ENCODE measurements around the gene ZNF579.
"Not testable (repeated sequence)": the region's sequence is repeated elsewhere in the genome, so short reads cannot be mapped to it uniquely, and the experiment has no call there.

The ZNF579 gene

DNA sequence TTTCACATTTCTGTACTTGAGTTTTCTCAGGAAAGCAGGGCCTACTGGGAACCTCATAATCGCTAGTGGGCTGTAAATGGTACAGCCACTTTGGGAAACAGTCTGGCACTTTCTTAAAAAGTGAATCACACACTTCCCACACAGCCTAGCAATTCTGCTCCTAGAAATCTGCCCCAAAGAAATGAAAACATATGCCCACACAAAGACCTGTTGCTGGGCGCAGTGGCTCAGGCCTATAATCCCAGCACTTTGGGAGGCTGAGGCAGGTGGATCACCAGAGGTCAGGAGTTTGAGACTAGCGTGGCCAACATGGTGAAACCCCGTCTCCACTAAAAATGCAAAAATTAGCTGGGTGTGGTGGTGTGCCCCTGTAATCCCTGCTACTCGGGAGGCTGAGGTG is 11.2 kb downstream of the ZNF579 start:
- not testable (repeated sequence) for DNase-seq

DNA sequence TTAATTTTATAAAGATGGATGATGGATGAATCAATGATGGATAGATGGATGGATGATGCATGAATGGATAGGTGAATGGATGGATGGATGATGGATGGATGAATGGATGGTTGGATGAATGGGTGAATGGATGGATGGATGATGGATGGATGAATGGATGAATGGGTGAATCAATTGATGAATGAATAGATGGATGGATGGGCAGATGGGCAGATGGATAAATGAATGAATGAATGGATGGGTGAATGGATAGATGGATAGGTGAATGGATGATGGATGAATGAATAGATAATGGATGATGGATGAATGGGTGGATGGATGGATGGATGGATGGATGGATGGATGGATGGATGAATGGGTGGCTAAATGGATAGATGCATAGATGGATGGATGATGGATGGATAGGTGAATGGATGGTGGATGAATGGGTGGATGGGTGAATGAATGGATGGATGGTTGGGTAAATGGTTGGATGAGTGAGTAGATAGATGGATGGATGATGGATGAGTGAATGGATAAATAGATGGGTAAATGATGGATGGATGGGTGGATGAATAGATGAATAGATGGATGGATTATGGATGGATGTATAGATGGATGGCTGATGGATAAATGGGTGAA is 12.8 kb downstream of the ZNF579 start:
- DNase-seq: no peak

- no peak for DNase-seq
Measured at GRCh38 chr19:55566823-55567222, 13.8 kb downstream of the ZNF579 start.

- peak; percentile 34 for DNase-seq
Measured at GRCh38 chr19:55563261-55563690, 17.4 kb downstream of the ZNF579 start.

DNA sequence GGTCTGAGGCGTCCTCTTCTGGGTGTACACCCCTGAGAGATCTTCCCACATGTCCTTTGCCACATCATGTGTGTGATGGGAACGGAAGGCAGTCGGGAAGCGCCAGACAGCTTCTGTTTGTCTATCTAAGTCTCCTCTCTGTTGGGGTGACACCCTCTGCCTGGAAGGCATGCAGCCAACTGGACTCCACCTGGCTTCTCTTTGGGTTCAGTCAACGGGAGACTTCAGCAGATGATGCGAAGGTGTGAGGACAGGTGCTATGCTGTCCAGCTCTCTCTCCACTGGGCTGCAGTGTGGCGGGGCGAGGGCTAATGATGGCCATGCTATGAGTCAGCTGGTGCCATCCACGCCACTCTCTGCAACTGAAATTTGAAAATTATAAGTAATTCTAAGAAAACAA is 21.0 kb downstream of the ZNF579 start:
- DNase-seq: no peak

GRCh38 chr19:55554741-55555152 is 25.9 kb downstream of the ZNF579 start:
- no peak for DNase-seq

- DNase-seq: no peak
Measured at GRCh38 chr19:55554302-55554701, 26.3 kb downstream of the ZNF579 start.

GRCh38 chr19:55553217-55554182 is 27.1 kb downstream of the ZNF579 start:
- no peak for DNase-seq

DNA sequence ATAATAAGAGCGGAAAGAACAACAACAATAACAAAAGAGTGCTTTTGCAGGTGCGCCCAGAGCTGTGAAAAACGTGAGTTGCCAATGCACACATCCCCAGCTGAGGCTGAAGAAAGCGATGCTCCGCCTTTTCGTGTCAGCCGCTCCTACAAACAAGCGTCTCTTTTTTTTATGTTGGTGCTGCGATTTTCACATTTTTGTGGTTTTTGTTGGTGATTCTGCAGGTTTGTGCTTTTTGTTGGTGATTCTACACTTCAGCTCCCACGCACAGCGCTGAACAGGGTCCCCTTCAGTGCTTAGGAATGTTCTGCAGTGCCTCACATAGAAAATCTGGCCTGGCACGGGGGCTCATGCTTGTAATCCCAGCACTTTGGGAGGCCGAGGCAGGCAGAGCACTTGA is 28.0 kb downstream of the ZNF579 start:
- no peak for DNase-seq

DNA sequence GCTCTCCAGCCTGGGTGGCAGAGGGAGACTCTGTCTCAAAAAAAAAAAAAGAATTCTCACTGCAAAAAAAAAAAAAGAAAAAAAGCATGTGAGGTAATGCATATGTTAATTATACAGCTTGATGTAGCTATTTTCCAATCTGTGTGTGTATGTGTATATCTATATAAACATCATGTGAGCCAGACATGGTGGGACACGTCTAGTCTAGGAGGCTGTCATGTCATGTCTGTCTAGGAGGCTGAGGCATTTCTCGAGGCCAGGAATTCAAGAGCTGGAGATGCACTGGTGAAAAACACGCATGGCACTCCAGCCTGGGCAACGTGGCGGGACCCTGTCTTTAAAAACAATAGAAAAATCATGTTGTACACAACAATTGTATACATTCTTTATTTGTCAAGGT is 28.4 kb downstream of the ZNF579 start:
- no peak for DNase-seq

- DNase-seq: no peak
Measured at GRCh38 chr19:55550321-55550650, 30.4 kb downstream of the ZNF579 start.

DNA sequence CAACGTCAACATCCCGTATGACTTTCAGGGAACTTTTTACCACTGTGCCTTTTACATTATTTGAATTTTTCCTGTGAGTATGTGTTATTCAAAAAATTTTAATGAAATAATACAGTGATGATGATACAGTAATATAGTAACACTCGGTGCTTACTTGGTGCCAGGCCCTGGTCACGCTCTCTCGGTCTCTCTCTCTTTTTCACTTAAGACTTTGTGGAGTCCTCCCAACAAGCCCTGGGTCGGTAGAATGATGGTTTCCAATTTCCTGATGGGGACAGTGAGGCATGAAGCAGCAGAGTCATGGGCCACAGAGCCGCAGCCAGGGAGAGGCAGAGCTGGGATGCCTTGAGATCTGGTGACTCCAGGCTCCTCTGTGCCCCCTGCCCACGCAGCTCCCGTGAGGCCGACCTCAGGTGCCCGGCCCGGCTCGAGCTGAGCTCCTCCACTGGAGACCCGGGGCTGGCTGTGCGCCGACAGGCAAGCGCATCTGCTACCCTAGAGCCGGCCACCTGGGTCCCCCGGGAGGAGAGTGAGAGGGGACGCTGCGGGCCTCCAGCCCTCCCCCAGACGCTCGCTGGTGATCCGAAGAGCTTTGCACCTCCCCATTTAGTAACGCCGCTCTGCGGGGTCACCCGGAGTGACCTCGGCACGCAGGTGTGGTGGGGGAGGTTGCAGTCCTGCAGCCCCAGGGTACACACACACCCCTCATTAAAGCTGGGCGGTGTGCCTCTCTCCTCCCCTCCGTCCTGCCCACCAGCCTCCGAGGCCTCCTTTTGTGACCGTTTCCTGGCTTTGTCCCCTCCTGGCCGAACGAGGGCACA is 30.9 kb downstream of the ZNF579 start:
- DNase-seq: peak; percentile 85

- no peak for DNase-seq
Measured at GRCh38 chr19:55546822-55547614, 33.6 kb downstream of the ZNF579 start.

DNA sequence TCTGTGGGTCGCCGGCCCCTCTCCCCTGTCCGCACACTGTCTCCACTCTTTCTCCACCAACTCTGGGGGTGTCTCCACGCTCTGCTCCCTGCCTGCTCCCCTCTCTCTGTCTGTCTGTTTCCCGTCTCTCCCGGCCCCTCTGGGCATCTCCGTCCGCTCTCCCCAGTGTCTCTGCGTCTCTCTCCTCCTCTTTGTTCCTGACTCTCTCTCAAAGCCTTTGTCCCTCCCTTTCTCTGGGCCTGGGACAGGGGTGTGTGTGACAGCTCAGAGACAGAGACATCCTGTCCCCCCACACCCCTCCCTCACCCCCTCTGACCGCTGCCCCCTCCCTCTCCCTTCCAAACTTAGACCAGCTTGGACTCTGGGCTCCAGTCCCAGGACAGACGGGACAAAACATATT is 34.6 kb downstream of the ZNF579 start:
- DNase-seq: no peak

DNA sequence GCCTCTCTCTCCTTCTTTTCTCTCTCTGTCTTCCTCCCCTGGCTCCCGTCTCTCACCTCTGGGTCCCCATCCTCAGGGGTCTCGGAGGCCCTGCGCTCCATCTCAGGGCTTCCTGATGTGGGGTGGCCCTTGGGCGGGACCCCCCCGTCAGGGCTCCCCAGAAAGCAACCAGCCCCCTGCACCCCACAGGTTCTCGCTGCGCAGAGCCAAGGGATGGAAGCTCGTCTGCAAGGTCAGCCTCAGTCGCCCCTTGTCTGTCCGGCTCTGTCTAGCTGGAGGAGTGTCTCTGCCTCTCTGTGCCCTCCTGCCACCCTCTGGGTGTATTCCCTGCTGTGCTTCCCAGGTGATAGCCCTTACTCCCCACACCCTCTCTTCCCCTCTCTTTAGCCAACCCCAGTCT is 35.2 kb downstream of the ZNF579 start, which contains the start of gene SBK3:
Gene SBK3 (minus strand): TSS at position 101 of the 400 bp plus-strand sequence. CDS start 0 bp downstream, at position 101.
- DNase-seq: no peak

GRCh38 chr19:55544776-55545439 is 35.7 kb downstream of the ZNF579 start:
- DNase-seq: no peak

DNA sequence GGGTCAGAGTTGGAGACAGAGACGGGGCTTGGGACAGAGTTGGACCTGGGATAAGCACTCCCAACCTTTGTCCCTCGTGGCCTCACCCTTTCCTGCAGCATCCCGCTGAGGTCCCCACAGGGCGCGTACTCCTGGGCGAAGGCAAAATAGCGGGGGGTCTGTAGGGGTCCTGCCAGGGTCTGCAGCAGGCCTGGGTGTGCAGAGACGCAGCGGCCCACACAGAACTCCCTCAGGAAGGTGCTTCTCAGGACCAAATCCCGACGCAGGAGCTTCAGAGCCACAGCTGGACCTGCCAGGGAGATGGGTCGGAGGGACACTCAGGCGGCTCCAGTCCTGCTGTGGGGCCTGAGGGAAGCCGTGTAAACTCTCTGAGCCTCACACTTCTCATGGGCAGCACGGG is 36.6 kb downstream of the ZNF579 start:
- DNase-seq: no peak

DNA sequence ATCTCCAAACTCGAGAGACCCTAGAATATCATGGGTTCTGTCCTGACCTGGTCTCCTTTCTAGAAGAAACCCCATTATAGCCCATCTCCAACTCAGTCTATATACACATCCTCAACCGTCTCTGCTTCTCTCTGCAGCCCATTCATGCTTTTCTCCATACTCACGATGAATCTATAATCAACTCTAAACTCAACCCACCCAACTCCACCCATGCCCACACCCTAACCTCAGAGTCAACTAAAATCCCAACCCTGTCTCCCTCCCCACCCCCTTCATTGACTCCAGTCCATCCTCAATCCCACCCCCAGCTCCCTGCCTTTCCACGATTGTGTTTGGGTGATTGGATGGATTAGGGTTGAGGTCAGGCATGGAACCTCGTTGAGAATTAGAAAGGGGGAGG is 37.1 kb downstream of the ZNF579 start:
- DNase-seq: no peak

DNA sequence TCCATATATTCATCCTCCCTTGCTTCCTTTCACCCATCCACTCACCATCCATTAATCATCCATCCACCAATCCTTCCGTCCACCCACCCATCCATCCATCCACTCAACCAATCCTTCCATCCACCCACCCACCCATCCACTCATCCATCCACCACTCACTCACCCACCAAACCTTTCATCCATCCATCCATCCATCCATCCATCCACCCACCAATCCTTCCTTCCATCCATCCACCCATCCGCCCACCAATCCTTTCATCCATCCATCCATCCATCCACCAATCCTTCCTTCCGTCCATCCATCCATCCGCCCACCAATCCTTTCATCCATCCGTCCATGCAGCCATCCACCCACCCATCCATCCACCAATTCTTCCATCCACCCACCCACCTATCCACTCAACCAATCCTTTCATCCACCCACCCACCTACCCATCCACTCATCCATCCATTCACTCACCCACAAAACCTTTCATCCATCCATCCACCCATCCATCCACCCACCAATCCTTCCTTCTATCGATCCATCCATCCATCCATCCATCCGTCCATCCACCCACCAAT is 38.3 kb downstream of the ZNF579 start:
- no peak for DNase-seq

DNA sequence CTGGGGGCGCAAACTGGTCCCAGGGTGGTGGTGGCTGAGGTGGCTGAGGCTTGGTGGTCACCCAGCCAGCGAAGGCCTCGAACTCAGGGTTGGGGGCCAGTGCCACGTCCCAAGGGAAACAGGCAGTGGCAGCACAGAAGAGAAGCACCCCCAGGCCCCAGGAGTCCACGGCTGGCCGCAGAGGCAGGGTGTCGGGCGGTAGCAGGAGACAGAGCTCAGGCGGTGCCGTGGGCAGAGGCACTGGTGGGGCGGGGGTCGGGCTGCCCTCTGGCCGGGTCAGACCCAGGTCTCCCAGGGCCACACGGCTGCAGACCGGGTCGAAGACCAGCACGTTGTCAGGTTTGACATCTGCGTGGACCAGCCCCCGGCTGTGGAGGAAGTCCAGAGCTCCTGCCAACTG is 39.6 kb downstream of the ZNF579 start:
- no peak for DNase-seq

GRCh38 chr19:55540619-55541018 is 40.0 kb downstream of the ZNF579 start:
- no peak for DNase-seq

Data from right kidney (tissue), 1 donor.